GM21390 (cell line): ENCODE measurements around the gene PCSK1.
"Not testable (repeated sequence)": the region's sequence is repeated elsewhere in the genome, so short reads cannot be mapped to it uniquely, and the experiment has no call there.

ENCODE experiments used
- ATAC-seq: cut with Tn5 transposase; IDR thresholded peaks from one replicate; pipeline ENCODE4 v1.9.1; 2021; ENCODE audit not compliant: unreplicated experiment

Gene PCSK1

DNA sequence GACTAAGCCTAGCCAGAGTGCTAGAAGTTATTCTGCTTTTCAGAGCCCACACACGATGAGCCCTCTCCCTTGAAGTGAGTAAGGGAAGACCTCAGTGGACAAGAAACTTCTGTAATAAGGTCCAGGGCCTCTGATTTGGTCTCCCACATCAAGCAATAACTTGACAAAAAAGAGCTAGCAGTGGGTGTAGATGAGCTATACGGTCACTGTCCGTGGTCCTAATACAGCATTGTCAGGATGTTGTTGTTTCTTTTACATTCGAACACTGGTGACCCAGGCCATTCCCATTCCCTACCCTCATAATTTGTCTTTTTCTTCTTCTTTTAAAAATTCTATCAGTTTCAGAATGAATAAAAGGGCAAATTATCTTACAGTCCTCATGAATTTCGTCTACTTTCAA lies 5.2 kb downstream of the PCSK1 start:
- ATAC-seq: no peak

DNA sequence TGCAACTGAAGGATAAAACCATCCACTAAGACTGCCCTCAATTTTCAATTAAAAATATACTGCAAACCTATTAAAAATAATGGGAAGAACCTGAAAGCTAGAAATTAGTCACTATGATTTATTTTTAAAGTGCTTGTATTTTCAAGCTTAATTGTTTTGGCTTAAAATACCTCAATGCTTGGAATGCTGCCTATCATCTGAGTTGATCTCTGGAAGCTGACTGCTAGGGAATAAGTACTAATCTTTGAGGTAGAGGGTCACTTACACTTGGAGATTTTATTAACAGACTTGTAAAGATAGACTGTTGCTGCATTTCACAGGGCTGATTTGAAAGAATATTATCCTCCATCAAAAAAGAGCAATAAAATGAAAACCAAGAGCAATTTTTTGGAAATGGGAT lies 6.2 kb downstream of the PCSK1 start:
- ATAC-seq: no peak

- no peak for ATAC-seq
These were observed 7.6 kb downstream of the PCSK1 start for GRCh38 chr5:96425443-96425842.

GRCh38 chr5:96415897-96416296 lies 17.2 kb downstream of the PCSK1 start:
- ATAC-seq: no peak

GRCh38 chr5:96412868-96413449 lies 20.1 kb downstream of the PCSK1 start:
- no peak for ATAC-seq

- ATAC-seq: no peak
These were observed 23.0 kb downstream of the PCSK1 start for GRCh38 chr5:96410013-96410412.

DNA sequence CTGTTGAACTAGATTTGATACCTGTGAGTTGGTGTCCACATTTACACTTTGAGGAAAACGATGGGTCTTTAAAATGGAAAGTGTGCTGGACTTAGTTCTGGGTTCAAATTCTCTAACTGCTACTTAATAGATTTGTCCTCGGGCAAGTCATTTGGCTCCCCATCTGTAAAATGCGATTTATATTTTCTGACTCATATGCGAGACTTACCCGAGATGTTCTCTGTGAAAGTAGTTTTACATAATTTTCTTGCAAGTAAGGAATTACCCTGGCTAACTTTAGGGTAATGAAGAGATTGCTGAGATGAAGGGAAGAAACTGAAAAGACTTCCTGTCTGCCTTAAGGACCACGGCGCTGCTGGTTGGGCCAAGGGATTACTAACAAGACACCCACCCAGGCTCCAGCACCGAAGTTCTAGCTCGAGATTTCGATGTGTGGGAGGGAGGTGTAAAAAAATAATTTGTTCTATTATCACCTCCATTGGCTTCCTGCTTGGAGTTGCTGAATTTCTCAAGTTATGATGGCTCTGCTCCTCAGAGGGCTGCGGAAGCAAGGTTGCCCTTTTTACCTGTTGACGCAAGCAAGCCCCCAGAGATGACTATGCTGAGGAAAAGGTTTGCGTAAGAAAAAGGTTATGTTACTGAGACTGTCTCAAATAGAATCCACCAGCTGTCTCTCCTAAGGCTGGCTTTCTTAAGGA lies 24.1 kb downstream of the PCSK1 start:
- no peak for ATAC-seq

GRCh38 chr5:96408210-96408777 lies 24.8 kb downstream of the PCSK1 start:
- no peak for ATAC-seq

DNA sequence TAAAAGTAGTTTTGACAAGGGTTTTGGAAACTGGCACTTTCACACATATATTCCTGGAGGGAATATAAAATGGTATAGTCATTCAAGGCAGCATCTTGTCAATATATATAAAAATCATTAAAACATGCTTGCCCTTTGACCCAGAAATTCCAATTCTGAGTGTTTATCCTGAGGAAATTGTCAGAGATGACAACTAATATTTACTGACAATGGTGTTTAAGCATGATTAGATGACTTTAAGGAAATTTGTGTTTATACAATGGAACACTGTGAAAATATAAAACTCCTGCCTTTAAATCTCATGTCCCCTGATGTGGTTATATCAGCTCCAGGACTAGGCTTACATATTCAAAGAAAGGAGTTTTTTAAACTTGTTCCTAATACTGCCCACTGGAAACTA lies 25.6 kb downstream of the PCSK1 start:
- no peak for ATAC-seq

DNA sequence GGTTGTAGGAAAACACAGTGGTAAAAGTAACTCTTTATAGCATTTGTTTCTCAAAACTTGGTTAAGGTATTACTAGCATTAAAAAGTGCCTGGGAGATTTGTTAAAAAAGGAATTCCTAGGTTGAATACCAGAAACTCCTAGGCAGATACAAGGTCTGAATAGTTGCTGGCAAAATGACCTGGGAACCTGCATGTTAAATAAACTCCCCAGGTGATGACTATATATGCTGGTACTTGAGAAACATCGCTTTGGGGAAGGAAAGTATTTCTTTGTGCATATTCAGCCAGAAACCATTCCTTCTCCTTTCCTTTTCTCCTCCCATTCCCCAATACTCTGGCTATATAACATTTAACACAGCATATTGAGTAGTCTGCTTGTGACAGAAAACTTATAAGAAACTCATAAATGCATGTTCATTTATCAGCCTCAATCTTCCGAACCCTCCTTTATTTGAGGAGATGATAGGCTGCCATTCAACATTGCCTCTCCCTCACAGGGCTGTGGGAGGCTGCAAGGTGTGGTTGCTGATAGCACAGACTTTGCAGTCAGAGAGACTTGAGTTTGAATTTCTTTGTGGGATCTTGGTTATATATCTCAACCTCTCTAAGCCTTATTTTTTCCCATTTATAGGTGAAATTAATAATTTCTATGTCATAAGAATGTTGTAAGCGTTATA lies 28.7 kb downstream of the PCSK1 start:
- ATAC-seq: no peak

- no peak for ATAC-seq
These were observed 30.5 kb downstream of the PCSK1 start for GRCh38 chr5:96402500-96402899.

DNA sequence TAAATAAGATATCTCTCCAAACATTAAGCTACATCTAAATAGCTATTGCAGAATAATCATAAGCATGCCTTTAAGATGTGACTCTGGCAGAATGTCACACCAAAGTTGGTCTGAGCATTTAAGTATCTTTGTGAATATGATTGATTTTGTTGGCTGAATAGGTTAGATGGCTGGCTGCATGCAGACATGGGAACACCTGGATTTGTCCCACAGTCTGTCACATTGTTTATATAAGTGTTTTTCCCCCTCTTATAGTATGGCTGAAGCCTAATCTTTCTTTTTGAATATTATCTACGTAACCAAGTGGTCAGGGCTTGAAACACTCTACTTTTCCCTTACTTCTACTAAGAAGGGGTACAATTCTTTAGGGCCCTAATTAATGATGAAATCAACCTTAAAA lies 36.2 kb downstream of the PCSK1 start:
- ATAC-seq: no peak

DNA sequence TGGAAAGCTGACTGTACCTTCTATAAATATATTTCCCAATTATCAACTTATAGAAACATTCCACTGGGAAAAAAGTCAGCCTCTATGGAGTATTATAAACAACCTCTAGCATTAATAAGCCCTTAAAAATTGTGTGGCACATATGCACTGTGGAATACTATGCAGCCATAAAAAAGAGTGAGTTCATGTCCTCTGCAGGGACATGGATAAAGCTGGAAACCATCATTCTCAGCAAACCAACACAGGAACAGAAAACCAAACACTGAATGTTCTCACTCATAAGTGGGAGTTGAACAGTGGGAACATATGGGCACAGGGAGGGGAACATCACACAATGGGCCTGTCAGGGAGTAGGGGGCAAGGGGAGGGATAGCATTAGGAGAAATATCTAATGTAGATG lies 37.8 kb downstream of the PCSK1 start:
- not testable (repeated sequence) for ATAC-seq

DNA sequence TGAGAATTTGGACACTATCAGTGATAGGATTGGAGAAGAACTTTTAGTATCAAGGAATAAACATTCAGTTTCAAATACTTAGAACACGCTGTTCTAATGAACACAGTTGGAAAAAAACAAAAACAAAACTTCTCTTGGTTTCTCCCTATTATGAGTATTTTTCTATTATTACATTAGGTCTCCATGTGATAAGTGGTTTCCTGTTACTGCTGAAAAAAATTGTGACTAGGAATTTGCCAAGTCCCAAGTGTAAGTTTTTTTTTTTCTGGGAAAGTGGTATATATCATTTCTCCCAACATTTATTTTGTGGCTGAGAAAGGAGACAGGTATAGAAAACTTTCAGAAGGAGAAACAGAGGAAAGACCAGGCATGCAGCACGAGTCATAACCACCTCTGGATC lies 41.1 kb downstream of the PCSK1 start:
- ATAC-seq: no peak

DNA sequence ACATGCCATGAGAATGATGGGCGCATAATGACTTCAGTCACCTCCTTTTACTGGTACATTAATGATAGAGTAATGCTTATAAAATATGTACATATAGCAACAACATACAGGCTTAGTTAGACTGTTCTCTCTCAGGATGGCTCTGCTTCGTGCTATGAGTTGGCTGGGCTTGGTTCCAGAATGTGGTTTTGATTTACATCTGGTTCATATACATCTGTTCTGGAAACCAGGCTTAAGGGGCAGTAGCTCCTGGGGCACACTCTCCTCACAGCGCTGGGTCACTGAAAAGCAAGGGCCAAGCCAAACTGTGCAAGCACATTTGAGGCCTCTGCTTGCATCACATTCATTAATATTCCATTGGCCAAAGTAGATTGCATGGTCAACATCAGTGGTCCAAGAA lies 44.9 kb downstream of the PCSK1 start:
- ATAC-seq: no peak

DNA sequence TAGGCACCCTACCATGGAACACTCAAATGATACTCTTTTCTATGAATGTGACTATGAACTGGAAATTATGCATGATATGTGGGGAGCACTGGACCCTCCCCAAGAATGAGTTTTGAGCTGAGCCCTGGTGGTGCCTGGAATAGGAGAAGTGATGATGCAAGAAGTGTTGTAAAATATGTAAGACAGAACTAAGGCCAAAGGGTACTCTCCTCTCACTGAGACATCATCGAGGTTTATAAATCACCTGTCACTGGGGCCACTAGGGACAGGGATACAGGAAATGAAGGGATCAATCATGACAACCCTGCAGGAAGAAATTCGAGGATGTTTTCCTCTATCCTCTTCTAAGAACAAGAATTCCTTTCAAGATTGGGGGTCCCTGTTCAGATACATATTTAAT lies 45.4 kb downstream of the PCSK1 start:
- ATAC-seq: no peak

DNA sequence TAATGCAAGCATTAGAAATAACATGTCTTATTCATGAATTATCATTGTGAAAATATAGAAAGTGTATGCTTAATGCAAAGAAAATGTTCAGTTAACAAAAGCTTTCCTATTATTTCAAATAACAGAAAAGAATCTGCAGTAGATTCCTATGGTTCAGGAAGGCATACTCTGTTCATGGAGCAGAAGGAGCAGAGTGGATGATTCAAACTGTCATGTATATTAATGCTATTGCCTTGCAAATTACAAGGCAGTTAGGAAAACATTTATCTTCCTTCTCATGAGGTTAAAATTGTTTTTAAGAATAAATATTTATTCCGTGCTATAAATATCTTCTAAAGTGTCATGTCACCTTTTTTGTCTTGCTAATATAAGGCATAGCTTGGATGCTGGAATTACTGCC lies 47.5 kb downstream of the PCSK1 start:
- ATAC-seq: no peak

DNA sequence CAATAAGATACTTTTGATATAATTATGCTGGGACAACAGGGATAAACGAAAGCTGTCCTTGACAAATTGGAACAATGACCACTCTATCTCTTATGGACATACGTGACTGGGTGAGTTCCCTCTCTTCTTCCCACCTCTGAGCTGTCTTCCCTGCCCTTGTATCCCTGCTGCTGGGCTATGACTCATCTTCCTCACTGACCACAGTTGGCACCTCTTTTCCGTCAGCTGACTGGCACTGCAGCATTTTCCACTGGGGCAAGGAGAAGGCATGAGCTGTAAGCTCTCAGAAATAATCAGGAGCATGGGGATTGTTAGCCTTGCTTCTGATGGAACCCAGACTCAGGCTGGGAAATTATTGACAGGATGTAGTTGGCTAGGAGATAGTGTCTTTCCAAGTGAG lies 48.7 kb downstream of the PCSK1 start:
- no peak for ATAC-seq

DNA sequence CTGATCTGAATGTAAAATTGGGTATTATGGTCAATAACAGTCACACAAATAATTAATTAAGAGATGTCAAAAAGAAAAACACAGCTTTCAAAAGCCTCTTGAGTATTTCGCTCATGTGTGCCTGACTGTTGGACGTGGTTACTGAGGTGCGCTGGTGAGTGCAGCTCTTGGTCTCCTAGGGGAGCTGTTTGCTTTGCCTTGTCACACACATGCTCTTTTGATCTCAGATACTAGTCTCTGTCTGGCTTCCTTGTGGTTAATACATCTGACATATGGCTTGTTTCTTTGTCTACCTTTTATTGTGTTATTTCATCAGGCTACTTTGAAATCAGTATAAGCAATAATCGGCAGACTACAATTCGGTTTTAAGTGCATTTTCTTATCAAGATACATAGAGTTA lies 51.5 kb downstream of the PCSK1 start:
- no peak for ATAC-seq

- ATAC-seq: no peak
These were observed 53.2 kb downstream of the PCSK1 start for GRCh38 chr5:96379896-96380295.

DNA sequence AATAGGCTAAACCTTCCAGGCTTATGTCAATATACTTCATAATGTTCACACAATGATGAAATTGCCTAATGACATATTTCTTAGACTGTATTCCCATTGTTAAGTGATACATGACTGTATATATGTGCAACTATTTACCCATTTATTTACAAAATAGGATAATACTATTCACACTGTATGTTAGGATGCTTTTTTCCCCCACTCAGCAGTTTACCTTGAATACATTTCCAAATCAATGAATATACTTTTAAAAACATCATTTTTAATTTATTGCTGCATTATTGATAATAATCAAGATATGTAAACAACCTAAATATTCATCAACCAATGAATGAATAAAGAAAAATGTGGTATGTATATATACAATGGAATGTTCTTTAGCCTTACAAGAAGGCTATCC lies 55.5 kb downstream of the PCSK1 start:
- no peak for ATAC-seq

GRCh38 chr5:96377167-96377566 lies 55.9 kb downstream of the PCSK1 start:
- ATAC-seq: no peak
